Left lung (tissue), 10 donors: ENCODE measurements around the gene LIN7B. TPM values are rescaled to one million over a fixed set of nuclear protein-coding genes. Genes with fewer than 3 reads are reported as not detected.
"Not testable (repeated sequence)": the region's sequence is repeated elsewhere in the genome, so short reads cannot be mapped to it uniquely, and the experiment has no call there.

Source experiments
- ATAC-seq: fragments of 200-7000 bp; cut with Tn5 transposase; one replicate; pipeline ENCODE4 v1.9.1; 2020; ENCODE audit warnings: moderate library complexity
- DNase-seq, 4 donors: peaks; one replicate each; pipeline ENCODE4 v3.0.0-alpha.2; 2013 to 2020
- H3K27ac ChIP-seq, 2 donors: fragments of 200-600 bp; sonication (generic) in 1 of 2; one replicate each; pipeline versions ENCODE4 v1.5.0 to v1.8.0; 2020 to 2021
- H3K27me3 ChIP-seq, 2 donors: fragments of 200-600 bp; sonication (generic) in 1 of 2; one replicate each; pipeline versions ENCODE4 v1.5.0 to v1.8.0; 2020 to 2021
- H3K36me3 ChIP-seq, 2 donors: fragments of 200-600 bp; sonication (generic) in 1 of 2; one replicate each; pipeline versions ENCODE4 v1.5.0 to v1.8.0; 2020 to 2021
- H3K4me1 ChIP-seq, 2 donors: fragments of 200-600 bp; one replicate each; pipeline ENCODE4 v1.8.0; 2021
- H3K4me3 ChIP-seq, 2 donors: fragments of 200-600 bp; sonication (generic) in 1 of 2; one replicate each; pipeline versions ENCODE4 v1.5.0 to v1.8.0; 2020 to 2021; ENCODE audit warnings: mild to moderate bottlenecking in 1 of 2
- H3K9me3 ChIP-seq, 2 donors: fragments of 200-600 bp; sonication (generic) in 1 of 2; one replicate each; pipeline versions ENCODE4 v1.5.0 to v1.8.0; 2020 to 2021
- CTCF ChIP-seq, 2 donors: fragments of 200-600 bp; sonication (generic) in 1 of 2; IDR thresholded peaks; one replicate each; pipeline versions ENCODE4 v1.5.0 to v1.8.0; 2021; ENCODE audit warnings: antibody characterized with exemption in 2 of 2
- intact Hi-C, 2 donors: fragments of 100-400 bp; cut with DNase I; formaldehyde crosslinking; loops; one replicate each; pipeline versions ENCODE4 v1.11.2 to v1.14.2; 2022
- polyA plus RNA-seq, 6 donors: library from polyadenylated mRNA; unstranded; fragments of 120-200 nt; gene quantifications; one replicate each; pipeline ENCODE4 v1.2.1, GENCODE V29; 2013; ENCODE audit not compliant: insufficient read length in 6 of 6
- total RNA-seq, 2 donors: library from RNA; stranded (reverse); fragmentation: NEBNext Ultra II Directional; extraction: Animal tissue kit (Norgen Biotek cat#: 25700); gene quantifications; one replicate each; pipeline ENCODE4 v1.2.1, GENCODE V29; 2021
- donor health status: DM: no; HTN: yes; CAD: no.
- donor health status: DM: no; HTN: no; CAD: no.

Gene LIN7B
- total and polyA plus RNA-seq, 8 donors = 6.5 to 12.5 (median 8.1) TPM

DNA sequence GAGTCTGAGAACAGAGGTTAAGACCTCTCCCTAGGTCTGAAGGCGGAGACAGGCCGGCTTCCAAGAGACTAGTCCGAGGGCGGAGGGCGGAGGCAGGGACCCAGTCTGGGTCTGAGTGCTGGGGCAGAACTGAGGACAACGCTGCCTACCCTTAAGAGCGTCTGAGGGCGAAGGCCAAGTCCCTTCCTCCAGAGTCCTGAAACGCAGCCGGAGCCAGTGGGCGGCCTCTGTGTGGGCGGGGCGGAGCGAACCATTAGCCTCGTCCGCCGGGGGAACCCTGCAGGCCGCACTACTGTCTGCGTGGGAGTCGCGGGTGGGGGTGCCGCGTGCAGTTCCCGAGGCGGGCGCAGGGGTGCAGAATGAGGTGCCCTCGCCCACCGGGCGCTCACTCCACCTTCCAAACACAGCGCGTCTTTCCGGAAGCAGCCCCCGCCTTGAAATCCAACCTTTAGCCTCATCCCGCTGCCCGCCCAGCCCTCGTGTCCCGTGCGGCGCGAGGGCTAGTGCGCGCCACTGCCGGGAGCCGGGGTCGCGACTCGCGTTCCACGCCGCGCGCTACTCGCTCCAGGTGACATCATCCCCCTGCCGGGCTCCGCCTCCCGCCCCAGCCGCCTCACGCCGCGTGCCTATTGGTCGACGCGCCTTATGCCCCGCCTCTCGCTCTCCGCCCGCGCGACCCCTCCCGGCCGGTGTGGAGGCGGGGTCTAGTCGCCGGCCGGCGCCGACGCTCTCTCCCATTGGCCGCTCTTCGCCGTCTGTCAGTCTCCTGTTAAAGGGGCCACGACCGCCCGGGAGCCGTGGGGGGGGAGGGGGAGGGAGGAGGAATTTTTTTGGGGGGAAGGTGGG lies 4.6 kb downstream of the LIN7B start, which contains the start of gene C19orf73:
Gene C19orf73, minus strand, starts transcription at position 579 of the 846 bp plus-strand sequence. Its CDS starts 121 bp downstream, at position 458.
- intact Hi-C loops = no loop called here

DNA sequence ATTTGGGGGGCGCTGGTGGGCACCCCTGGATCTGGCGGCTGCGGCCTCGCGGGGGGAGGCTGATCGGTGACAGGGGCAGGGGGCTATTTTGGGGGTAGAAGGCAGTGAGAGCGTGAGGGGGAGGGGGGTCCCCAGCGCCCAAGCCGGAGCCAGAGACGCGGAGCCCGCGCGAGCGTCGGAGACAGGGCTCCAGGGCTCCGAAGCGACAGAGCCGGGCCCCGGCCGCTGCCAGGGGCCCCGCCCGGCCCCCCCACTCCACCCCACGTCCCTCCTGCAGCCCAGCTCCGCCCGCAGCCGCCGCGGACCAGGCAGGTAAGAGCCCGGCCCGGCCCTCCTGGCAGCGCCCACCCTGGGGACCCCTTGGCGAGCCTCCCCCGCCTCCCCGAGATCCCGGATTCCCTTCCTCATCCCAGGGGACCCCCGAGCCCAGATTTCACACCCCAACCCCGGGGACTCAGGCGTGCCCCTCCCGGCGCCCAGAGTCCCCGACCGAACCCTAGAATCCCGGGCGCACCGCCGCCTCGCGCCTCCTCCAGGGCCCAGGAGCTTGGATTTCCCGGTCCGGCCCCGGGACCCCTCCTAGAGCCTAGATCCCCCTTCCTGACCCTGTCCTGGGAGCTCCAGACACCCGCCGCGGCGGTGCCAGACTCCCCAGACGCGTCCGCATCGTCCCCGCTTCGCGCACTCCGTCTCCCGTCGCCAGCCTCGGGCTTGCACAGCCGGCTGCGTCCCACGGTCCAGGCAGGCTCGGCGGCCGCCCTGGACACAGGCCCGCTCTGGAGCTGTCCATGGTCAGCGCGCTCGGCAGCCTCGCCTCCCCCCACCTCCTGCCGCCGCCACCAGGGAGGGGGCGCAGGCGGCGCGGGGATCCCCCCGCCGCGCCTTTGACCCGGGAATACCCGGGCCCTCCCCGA lies 5.5 kb downstream of the LIN7B start, which contains the start of gene PPFIA3:
Gene PPFIA3, plus strand, starts transcription at position 134 of the 914 bp plus-strand sequence. CDS start 8,330 bp downstream, outside the sequence.
- H3K27ac ChIP-seq = peak within 1 kb of the TSS; percentile 93 to 95
- TF ChIP-seq CTCF (IDR thresholded peaks at IDR 0.05) = no peak
- H3K4me3 ChIP-seq = peak within 1 kb of the TSS; percentile 55 to 65
- H3K9me3 ChIP-seq = no peaks in the 10 kb centered on the region
- ATAC-seq (peak; percentile 65), DNase-seq (peak in 3 of 4 donors; percentile 63 to 89 (median 73))
- intact Hi-C loops = no loop called here
- H3K36me3 ChIP-seq = no peaks in the 10 kb centered on the region
- peaks cover 7 to 31% of the 10 kb centered on the region in 2 donors for H3K27me3 ChIP-seq
- H3K4me1 ChIP-seq = peaks cover 15 to 51% of the 10 kb centered on the region in 2 donors

More for the DNA sequence above, 4.6 kb downstream of the LIN7B start, which contains the start of gene C19orf73:
- H3K27me3 ChIP-seq = peaks cover 7 to 31% of the 10 kb centered on the region in 2 donors
- ATAC-seq (peak; percentile 93), DNase-seq (peak; percentile 87 to 96 (median 96))
- H3K9me3 ChIP-seq = no peaks in the 10 kb centered on the region
- no peaks in the 10 kb centered on the region for H3K36me3 ChIP-seq
- TF ChIP-seq CTCF (IDR thresholded peaks at IDR 0.05) = peak in 1 of 2 donors; percentile 42
- H3K4me3 ChIP-seq = peak within 1 kb of the TSS; percentile 55 to 65
- H3K4me1 ChIP-seq = peaks cover 16 to 56% of the 10 kb centered on the region in 2 donors
- H3K27ac ChIP-seq = peak within 1 kb of the TSS; percentile 93 to 95

DNA sequence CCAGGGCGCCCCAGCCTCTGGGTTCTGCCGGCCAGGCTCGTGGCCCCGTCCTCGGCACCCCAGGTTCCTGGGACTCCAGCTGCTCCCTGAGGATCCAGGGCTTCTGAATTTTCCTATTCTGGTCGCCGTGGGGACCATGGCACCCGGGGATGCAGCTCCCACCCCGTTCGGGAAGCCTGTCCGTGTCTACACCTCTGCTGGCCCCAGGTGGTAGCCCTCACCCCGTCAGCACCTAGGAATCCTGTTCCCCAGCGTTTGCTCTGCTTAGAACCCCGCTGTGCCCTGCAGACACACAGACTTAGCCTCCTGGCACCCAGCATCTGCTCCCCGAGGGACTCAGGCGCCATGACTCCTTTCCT lies 6.1 kb downstream of the LIN7B start:
- ATAC-seq = no peak
- no peak for TF ChIP-seq CTCF (IDR thresholded peaks at IDR 0.05)
- peaks cover 15 to 45% of the 10 kb centered on the region in 2 donors for H3K4me1 ChIP-seq
- peaks cover 7 to 31% of the 10 kb centered on the region in 2 donors for H3K27me3 ChIP-seq
- H3K36me3 ChIP-seq = no peaks in the 10 kb centered on the region
- intact Hi-C loops = no loop called here
- DNase-seq = no peak
- no peaks in the 10 kb centered on the region for H3K9me3 ChIP-seq
- H3K27ac ChIP-seq = no peak overlapping the region
- H3K4me3 ChIP-seq = peak overlapping the region in 1 of 2 donors; percentile 65

- ATAC-seq (no peak), DNase-seq (no peak)
- H3K27ac ChIP-seq = no peak overlapping the region
- H3K36me3 ChIP-seq = no peaks in the 10 kb centered on the region
- H3K4me3 ChIP-seq = no peak overlapping the region
- H3K9me3 ChIP-seq = no peaks in the 10 kb centered on the region
- H3K4me1 ChIP-seq = peaks cover 15 to 40% of the 10 kb centered on the region in 2 donors
- peaks cover 7 to 31% of the 10 kb centered on the region in 2 donors for H3K27me3 ChIP-seq
- no peak for TF ChIP-seq CTCF (IDR thresholded peaks at IDR 0.05)
- intact Hi-C loops = no loop called here
These were observed 6.7 kb downstream of the LIN7B start for GRCh38 chr19:49120868-49121267.

DNA sequence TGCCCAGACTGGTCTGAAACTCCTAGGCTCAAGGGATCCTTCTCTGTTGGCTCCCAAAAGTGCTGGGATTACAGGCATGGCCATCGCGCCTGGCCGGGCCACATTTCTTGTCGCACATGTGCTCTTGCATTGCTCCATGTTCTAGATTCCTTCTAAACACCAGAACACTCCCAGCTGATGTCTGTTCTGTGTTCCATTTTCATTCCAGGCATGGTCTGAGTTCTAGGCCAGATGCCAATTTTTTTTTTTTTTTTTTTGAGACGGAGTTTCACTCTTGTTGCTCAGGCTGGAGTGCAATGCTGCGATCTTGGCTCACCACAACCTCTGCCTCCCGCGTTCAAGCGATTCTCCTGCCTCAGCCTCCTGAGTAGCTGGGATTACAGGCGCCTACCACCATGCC lies 7.7 kb downstream of the LIN7B start:
- not testable (repeated sequence) for DNase-seq

GRCh38 chr19:49123285-49123684 lies 9.1 kb downstream of the LIN7B start:
- H3K4me3 ChIP-seq, H3K9me3 ChIP-seq, intact Hi-C loops, ATAC-seq, H3K27ac ChIP-seq, DNase-seq, H3K36me3 ChIP-seq: not testable (repeated sequence)
- H3K4me1 ChIP-seq = peaks cover 10 to 25% of the 10 kb centered on the region in 2 donors
- peaks cover 7 to 31% of the 10 kb centered on the region in 2 donors for H3K27me3 ChIP-seq

More for the DNA sequence above, 7.7 kb downstream of the LIN7B start:
- H3K27ac ChIP-seq, H3K9me3 ChIP-seq, ATAC-seq, intact Hi-C loops, H3K4me3 ChIP-seq, H3K36me3 ChIP-seq: not testable (repeated sequence)
- Histone ChIP-seq H3K27me3 (peaks cover 7 to 31% of the 10 kb centered on the region in 2 donors), H3K4me1 (peaks cover 15 to 32% of the 10 kb centered on the region in 2 donors)
